Endodermal cell (in vitro differentiated cells): ENCODE data around the gene CD300LF. TPM values are rescaled to one million over a fixed set of nuclear protein-coding genes. Genes with fewer than 3 reads are reported as not detected.
A peak's percentile ranks its signal among the peaks of the same experiment; 100 is the strongest.

Source experiments
- DNase-seq: peaks from one replicate; pipeline ENCODE4 v3.0.0-alpha.2; 2017
- H3K27ac ChIP-seq: 2 replicates; pipeline ENCODE4 v1.5.1; 2013; ENCODE audit warnings: mild to moderate bottlenecking, low read depth, low read length, moderate library complexity
- H3K27me3 ChIP-seq: 2 replicates; pipeline ENCODE4 v1.6.1; 2013; ENCODE audit warnings: mild to moderate bottlenecking, low read length, moderate library complexity; ENCODE audit not compliant: insufficient read depth, control insufficient read depth, poor library complexity, severe bottlenecking
- H3K36me3 ChIP-seq: 2 replicates; pipeline ENCODE4 v1.7.0; 2013; ENCODE audit warnings: mild to moderate bottlenecking, low read length, moderate library complexity; ENCODE audit not compliant: control insufficient read depth, insufficient read depth
- H3K4me1 ChIP-seq: one replicate; pipeline ENCODE4 v1.7.0; 2013; ENCODE audit warnings: low read length; ENCODE audit not compliant: control insufficient read depth, insufficient read depth
- H3K4me3 ChIP-seq: 2 replicates; pipeline ENCODE4 v1.5.1; 2013; ENCODE audit warnings: mild to moderate bottlenecking, low read length, moderate library complexity
- H3K9ac ChIP-seq: 2 replicates; pipeline ENCODE4 v1.6.1; 2013; ENCODE audit warnings: mild to moderate bottlenecking, low read length, moderate library complexity; ENCODE audit not compliant: poor library complexity, severe bottlenecking; ENCODE audit errors: extremely low read depth
- H3K9me3 ChIP-seq: 2 replicates; pipeline ENCODE4 v1.6.1; 2013; ENCODE audit warnings: mild to moderate bottlenecking, low read length, moderate library complexity; ENCODE audit not compliant: control insufficient read depth
- H3K27ac Mint-ChIP-seq: 2 replicates; pipeline ENCODE4 v1.8.0; 2020; ENCODE audit warnings: mixed read lengths
- H3K27me3 Mint-ChIP-seq: 2 replicates; pipeline ENCODE4 v1.8.0; 2021; ENCODE audit warnings: mild to moderate bottlenecking, mixed read lengths; ENCODE audit not compliant: insufficient read depth
- H3K36me3 Mint-ChIP-seq: 2 replicates; pipeline ENCODE4 v1.8.0; 2020; ENCODE audit warnings: low read depth, mixed read lengths
- H3K4me1 Mint-ChIP-seq: 2 replicates; pipeline ENCODE4 v1.8.0; 2020; ENCODE audit warnings: mixed read lengths
- H3K4me3 Mint-ChIP-seq: 2 replicates; pipeline ENCODE4 v1.8.0; 2020; ENCODE audit warnings: mild to moderate bottlenecking, moderate library complexity, mixed read lengths
- H3K9me3 Mint-ChIP-seq: 2 replicates; pipeline ENCODE4 v1.8.0; 2020; ENCODE audit warnings: mild to moderate bottlenecking, mixed read lengths
- CTCF ChIP-seq: fragments of 200-600 bp; sonication (generic); conservative IDR thresholded peaks from 2 replicates; pipeline ENCODE4 v1.5.0; 2021; ENCODE audit warnings: antibody characterized with exemption, mild to moderate bottlenecking
- WGBS, 2 experiments: methylation state at CpG; one replicate each; pipeline versions ENCODE4 v1.1.5 to v1.1.7; 2013; ENCODE audit warnings: missing lambda C conversion rate in 2 of 2, mixed read lengths in 1 of 2; ENCODE audit not compliant: insufficient coverage in 1 of 2, insufficient read length in 1 of 2; 5-methylcytosine and 5-hydroxymethylcytosine counted together
- total RNA-seq, 2 donors: library from RNA; stranded (reverse); fragmentation: NEBNext Ultra II Directional in 1 of 2; extraction: Animal tissue kit (Norgen Biotek cat#: 25700) in 1 of 2; gene quantifications; 2 replicates in 1 of 2; 3 replicates in 1 of 2; pipeline ENCODE4 v1.2.1, GENCODE V29; 2021

Gene CD300LF
- total RNA-seq, 2 donors from 2014 or later = not detected

- H3K4me3 Mint-ChIP-seq = no peak overlapping the region
- 94 to 100% methylated on average over 5 to 7 of the region's 7 CpGs for WGBS, 2 experiments
- Histone ChIP-seq H3K9ac (no peak overlapping the region), H3K36me3 (peaks cover 41% of the 10 kb centered on the region), H3K9me3 (peaks cover 4% of the 10 kb centered on the region), H3K27ac (no peak overlapping the region), H3K4me1 (peaks cover 16% of the 10 kb centered on the region), H3K27me3 (no peaks in the 10 kb centered on the region), H3K4me3 (peak overlapping the region; percentile 44)
- H3K36me3 Mint-ChIP-seq = peaks cover 23% of the 10 kb centered on the region
- TF ChIP-seq CTCF = no peak
- H3K27ac Mint-ChIP-seq = no peak overlapping the region
- no peak for DNase-seq
- H3K4me1 Mint-ChIP-seq = peaks cover 26% of the 10 kb centered on the region
- H3K9me3 Mint-ChIP-seq = no peaks in the 10 kb centered on the region
- no peaks in the 10 kb centered on the region for H3K27me3 Mint-ChIP-seq
Measured at GRCh38 chr17:74752822-74753401, 40.2 kb upstream of the CD300LF start.

- H3K27me3 ChIP-seq = no peaks in the 10 kb centered on the region
- H3K9me3 ChIP-seq = peaks cover 4% of the 10 kb centered on the region
- no peak overlapping the region for H3K27ac ChIP-seq
- no peak for TF ChIP-seq CTCF
- H3K27ac Mint-ChIP-seq = no peak overlapping the region
- DNase-seq = no peak
- no peaks in the 10 kb centered on the region for H3K27me3 Mint-ChIP-seq
- peak overlapping the region; percentile 44 for H3K4me3 ChIP-seq
- no peaks in the 10 kb centered on the region for H3K9me3 Mint-ChIP-seq
- H3K4me1 ChIP-seq = peaks cover 19% of the 10 kb centered on the region
- peaks cover 30% of the 10 kb centered on the region for H3K4me1 Mint-ChIP-seq
- no peak overlapping the region for H3K4me3 Mint-ChIP-seq
- peaks cover 38% of the 10 kb centered on the region for H3K36me3 ChIP-seq
- H3K9ac ChIP-seq = no peak overlapping the region
- WGBS, 2 experiments = 86 to 96% methylated on average over 4 to 9 of the region's 9 CpGs
- H3K36me3 Mint-ChIP-seq = peaks cover 23% of the 10 kb centered on the region
Measured at GRCh38 chr17:74752415-74752814, 39.7 kb upstream of the CD300LF start.

DNA sequence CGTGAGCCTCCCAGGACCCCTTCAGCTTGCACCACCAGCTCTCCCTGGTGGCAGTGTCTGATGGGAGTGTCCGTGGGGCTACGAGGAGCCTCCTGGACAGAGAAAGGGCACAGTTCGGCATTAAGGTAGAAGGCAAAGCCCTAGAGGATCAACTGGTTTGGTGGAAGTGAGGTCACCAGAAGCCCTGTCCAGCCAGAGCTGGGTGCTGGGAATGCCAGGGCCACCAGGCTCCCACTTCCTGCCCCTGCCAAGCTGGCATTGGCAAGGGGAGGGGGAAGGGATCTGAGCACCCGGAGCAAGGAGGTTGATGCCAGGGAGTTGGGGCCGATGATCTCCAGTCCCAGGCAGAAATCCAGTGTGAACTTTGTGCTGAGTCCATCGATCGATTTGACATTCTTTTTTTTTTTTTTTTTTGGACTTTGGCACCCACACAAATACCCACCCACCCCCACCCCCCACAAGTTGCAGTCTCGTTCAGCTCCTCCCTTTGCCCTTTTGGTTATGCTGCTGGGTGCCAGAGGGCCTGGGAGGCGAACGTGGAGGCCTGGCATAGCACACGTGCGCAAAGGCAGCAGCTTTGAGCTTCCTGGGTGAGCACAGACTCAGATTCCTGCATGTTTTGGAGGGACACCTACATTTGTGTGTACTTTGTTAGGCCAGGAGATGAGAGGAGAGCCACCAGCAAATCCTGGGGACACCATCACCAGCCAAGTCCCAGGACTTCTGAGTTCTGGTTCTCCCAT lies 37.8 kb upstream of the CD300LF start:
- Histone ChIP-seq H3K9ac (peak overlapping the region; percentile 85), H3K9me3 (peaks cover 4% of the 10 kb centered on the region), H3K36me3 (peaks cover 29% of the 10 kb centered on the region), H3K4me1 (peaks cover 29% of the 10 kb centered on the region), H3K27ac (no peak overlapping the region), H3K4me3 (peak overlapping the region; percentile 89), H3K27me3 (no peaks in the 10 kb centered on the region)
- Mint-ChIP-seq H3K27me3 (no peaks in the 10 kb centered on the region), H3K36me3 (peaks cover 23% of the 10 kb centered on the region), H3K4me1 (peaks cover 47% of the 10 kb centered on the region), H3K4me3 (peak overlapping the region; percentile 95), H3K27ac (peak overlapping the region; percentile 91), H3K9me3 (no peaks in the 10 kb centered on the region)
- no peak for DNase-seq
- TF ChIP-seq CTCF = no peak
- 76 to 85% methylated on average over 5 to 13 of the region's 13 CpGs for WGBS, 2 experiments
